WI38 (cell line): ENCODE measurements around the gene ABHD8.

Source experiments
- H3K4me3 ChIP-seq: 2 replicates; pipeline ENCODE4 v1.5.1; 2011; ENCODE audit warnings: low read depth, mild to moderate bottlenecking, control low read depth, low read length
- CTCF ChIP-seq: IDR thresholded peaks from 2 replicates; pipeline ENCODE4 v1.5.1; 2012; ENCODE audit warnings: low read depth, mild to moderate bottlenecking, control low read depth, low read length

ABHD8 gene

GRCh38 chr19:17338433-17339078 lies 35.3 kb upstream of the ABHD8 start:
- no peak for TF ChIP-seq CTCF
- H3K4me3 ChIP-seq = peak overlapping the region; percentile 92

- no peak for TF ChIP-seq CTCF
- peak overlapping the region; percentile 92 for H3K4me3 ChIP-seq
Observed at GRCh38 chr19:17337675-17338432, 34.6 kb upstream of the ABHD8 start.

GRCh38 chr19:17336872-17337674 lies 33.8 kb upstream of the ABHD8 start, which contains the start of gene GTPBP3:
Gene GTPBP3 (plus strand): TSS chr19:17337553. CDS start chr19:17337612, 59 bp downstream.
- no peak for TF ChIP-seq CTCF
- H3K4me3 ChIP-seq = peak within 1 kb of the TSS; percentile 92

- TF ChIP-seq CTCF = no peak
- no peak overlapping the region for H3K4me3 ChIP-seq
Observed at GRCh38 chr19:17335575-17335974, 32.4 kb upstream of the ABHD8 start.

GRCh38 chr19:17334414-17335409 lies 31.5 kb upstream of the ABHD8 start, which contains the start of gene ANO8:
Gene ANO8 (minus strand): TSS chr19:17334855. CDS start chr19:17334670, 185 bp downstream.
- no peak for TF ChIP-seq CTCF
- H3K4me3 ChIP-seq = peak within 1 kb of the TSS; percentile 82

- TF ChIP-seq CTCF = no peak
Observed at GRCh38 chr19:17333611-17334413, 30.6 kb upstream of the ABHD8 start.

More at GRCh38 chr19:17333611-17334413, 30.6 kb upstream of the ABHD8 start:
- H3K4me3 ChIP-seq = peak overlapping the region; percentile 82
